Panc1 (cell line): ENCODE results near the gene RORC.

Experiments
- CTCF ChIP-seq: fragments of 450-650 bp; IDR thresholded peaks from 2 replicates; pipeline ENCODE4 v1.5.1; 2017; ENCODE audit warnings: mild to moderate bottlenecking
- POLR2AphosphoS5 ChIP-seq: IDR thresholded peaks from 2 replicates; pipeline ENCODE4 v1.6.1; 2012; ENCODE audit warnings: mild to moderate bottlenecking, low read depth, low read length, moderate library complexity

- no peak for TF ChIP-seq CTCF
- no peak for TF ChIP-seq POLR2AphosphoS5
These were observed 23.8 kb downstream of the RORC start for GRCh38 chr1:151807766-151808165.
